Activated T-cell treated with anti-CD3 and anti-CD28 coated beads for 48 hours (primary cell): ENCODE data around the gene WNK1.
"Not testable (repeated sequence)": the region's sequence is repeated elsewhere in the genome, so short reads cannot be mapped to it uniquely, and the experiment has no call there.

Experiments used
- DNase-seq: peaks from one replicate; pipeline ENCODE4 v3.0.0-alpha.2; 2020; ENCODE audit warnings: low read depth

The WNK1 gene

GRCh38 chr12:817941-818600 is 65.7 kb downstream of the WNK1 start:
- DNase-seq = no peak

- no peak for DNase-seq
Observed at GRCh38 chr12:818733-819132, 66.4 kb downstream of the WNK1 start.

- DNase-seq = no peak
Observed at GRCh38 chr12:820336-820735, 68.0 kb downstream of the WNK1 start.

DNA sequence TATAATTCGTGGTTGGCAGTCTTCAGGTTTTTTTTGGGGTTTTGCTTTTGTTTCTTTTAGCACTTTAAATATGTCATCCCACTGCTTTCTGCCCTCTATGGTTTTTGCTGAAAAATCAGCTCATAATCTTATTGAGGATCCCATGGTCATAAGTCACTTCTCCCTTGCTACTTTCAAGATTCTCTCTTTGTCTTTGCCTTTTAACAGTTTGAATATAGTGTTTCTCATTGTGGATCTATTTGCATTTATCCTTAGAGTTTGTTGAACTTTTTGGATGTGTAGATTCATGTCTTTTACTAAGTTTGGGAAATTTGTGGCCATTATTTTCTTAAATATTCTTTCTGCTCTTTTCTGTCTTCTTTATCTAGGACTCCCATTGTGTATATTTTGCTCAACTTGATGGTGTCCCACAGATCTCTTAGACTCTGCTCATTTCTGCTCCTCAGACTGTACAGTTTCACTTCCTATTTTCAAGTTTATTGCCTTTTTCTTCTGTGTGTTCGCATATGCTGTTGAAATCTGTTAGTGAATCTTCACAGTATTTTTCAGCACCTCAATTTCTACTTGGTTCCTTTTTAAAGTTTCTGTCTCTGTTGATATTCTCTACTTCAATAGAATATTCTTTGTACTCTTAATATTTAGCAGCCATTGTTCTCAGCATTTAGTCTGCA is 70.8 kb downstream of the WNK1 start:
- no peak for DNase-seq

DNA sequence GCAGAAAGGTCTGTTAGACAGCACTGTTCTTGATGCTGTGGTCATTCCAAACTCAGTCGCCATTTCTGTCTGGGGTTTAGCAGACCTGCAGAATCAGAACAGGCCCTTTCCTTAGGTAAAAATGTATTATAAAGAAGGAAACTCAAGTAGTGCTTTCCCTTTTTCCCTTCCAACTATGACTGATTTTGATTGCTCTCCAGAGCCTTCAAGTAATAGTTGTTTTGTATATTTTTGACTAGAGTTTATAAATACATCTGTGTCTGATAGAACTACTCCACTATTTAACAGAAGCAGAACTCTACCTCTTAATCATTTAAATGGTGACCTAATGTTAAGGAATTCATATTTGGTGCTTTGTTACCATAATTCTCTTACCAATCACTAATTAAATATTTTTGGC is 74.0 kb downstream of the WNK1 start:
- DNase-seq = no peak

DNA sequence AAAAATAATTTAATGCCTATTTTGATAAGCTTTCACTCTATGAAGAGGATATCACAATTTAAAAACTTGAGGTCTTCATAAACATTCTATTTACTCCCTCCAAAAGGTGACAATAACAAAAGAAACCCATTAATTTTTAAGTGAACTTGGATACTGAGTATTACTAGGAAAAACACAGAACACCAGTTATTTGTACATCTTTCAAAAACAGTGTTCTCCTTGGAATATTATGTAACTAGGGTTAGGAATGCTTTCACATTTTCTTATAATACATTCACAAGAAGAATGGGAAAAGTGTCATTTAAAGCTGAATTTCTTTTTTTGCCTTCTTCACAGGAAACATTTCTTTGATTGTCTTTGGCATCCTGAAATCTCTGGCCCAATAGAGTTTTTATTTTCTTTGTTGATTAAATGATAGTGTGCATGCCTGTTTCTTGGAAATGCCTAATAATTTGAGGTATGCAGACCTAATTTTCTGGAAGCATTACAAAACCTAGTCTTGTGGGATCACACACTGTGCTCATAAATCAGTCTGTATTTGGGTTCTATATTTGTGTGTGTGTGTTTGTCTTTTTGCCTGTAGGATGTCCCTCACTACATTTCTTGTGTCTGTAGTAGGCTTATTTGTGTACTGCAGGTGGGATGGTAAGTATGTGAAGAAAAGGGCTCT is 76.5 kb downstream of the WNK1 start:
- no peak for DNase-seq

DNA sequence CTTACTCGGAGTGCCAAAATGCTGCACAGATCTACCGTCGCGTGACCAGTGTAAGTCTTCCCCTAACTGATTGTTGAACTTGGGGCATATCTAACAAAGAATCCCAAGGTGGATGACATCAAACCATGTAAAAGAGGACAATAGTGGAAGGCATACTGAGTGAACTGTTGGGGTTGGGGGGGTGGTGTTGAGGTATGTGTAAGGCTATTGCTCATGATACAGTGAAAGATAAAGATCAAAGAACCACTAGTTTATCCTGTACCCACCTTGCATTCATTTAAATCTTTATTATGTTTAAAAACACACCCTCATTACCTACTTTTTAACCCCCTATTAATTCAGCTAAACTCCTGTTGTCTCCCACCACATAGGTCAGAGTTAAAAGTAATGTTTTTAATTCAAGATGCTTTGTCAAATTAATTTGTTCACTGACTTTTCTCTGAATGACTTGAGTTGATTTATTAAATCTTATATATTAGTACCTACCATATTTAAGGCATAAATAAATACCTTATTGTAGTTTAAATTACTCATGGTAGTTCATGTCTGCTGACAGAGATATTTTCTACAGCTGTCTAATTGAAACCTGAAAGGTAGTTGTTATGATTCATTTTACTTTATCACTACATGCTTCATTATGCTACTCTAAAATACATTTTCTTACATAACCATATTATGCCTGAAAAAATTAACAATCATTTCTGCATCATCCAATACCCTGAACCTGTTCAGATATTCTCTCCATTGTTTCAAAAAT is 77.9 kb downstream of the WNK1 start:
- DNase-seq = no peak

GRCh38 chr12:835754-836518 is 83.6 kb downstream of the WNK1 start:
- DNase-seq = no peak

DNA sequence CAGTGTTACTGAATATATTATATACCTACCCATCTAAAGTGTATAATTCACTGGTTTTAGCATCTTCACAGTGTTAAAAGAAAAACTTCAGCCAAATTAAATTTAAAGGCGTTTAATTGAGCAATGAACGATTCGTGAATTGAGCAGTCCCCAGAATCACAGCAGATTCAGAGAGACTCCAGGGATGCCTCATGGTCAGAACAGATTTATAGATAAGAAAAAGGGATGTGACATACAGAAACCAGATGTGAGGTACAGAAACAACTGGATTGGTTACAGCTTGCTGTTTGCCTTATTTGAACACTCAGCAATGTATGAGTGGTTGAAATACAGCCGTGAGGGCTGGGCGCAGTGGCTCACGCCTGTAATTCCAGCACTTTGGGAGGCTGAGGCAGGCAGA is 84.6 kb downstream of the WNK1 start:
- no peak for DNase-seq

DNA sequence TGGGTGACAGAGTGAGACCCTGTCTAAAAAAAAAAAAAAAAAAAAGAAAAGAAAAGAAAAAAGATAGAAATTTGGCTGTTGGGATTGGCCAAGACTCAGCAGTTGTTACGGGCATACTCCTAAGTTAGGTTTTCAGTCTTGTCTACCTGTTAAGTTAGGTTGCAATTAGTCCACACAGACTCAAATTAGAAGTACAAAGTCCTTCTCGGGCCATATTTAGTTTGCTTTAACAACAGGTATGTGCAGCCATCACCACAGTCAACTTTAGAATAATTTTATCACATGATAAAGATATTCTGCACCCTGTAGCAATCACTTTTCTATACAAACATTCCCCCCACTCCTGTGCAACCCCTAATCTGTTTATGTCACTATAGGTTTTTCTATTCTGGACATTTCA is 85.2 kb downstream of the WNK1 start:
- no peak for DNase-seq

DNA sequence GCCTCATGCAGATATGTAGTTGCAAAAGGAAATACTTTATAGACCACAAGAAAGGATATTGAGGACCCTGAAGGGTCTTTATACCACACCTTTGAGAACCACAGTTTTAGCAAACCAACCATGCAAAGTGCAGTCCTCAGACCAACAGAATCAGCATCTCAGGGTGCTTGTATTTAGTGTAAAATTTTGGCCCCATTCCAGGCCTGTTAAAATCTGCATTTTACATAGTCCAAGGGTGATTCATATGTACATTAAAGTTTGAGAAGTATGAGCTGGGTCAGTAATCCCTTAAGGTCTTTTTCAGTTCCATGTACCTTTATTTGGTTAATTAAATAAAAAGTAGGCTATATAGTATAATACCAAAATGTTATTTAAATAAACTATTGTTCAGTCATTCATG is 91.2 kb downstream of the WNK1 start:
- DNase-seq = no peak

- DNase-seq = no peak
Observed at GRCh38 chr12:846421-846820, 94.0 kb downstream of the WNK1 start.

DNA sequence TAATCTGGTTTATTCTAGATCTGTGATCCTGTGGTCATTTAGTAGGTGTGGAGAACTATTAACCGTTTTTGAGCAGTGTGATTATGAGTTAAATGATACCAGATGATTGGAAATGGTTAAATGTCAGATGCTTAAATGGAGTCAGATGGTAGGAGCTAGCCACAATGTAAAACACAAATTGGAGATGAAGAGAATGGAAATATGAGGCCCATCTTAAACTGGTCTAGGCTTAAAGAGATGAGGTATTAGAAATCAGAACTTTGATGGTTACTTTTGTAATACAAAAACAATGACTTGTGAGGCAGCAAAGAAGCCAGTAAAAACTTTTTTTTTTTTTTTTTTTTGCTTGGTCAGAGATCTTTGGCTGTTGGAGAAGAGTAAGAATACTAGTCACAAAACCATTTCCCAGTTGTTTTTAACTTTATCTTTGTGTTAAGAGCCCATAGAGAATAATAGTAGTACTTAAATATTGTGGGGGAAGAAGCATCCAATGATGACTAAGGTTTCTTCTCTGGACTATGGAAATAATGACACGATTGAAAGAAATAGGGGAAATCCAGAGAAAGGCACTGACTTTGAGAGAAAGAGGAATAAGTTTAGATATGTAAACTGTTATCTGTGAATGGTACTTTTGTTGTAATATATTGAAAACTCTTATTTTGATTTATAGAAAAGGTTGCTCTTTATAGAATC is 95.9 kb downstream of the WNK1 start:
- no peak for DNase-seq

GRCh38 chr12:848882-849527 is 96.6 kb downstream of the WNK1 start:
- DNase-seq = no peak

- not testable (repeated sequence) for DNase-seq
Observed at GRCh38 chr12:849733-850437, 97.5 kb downstream of the WNK1 start.

DNA sequence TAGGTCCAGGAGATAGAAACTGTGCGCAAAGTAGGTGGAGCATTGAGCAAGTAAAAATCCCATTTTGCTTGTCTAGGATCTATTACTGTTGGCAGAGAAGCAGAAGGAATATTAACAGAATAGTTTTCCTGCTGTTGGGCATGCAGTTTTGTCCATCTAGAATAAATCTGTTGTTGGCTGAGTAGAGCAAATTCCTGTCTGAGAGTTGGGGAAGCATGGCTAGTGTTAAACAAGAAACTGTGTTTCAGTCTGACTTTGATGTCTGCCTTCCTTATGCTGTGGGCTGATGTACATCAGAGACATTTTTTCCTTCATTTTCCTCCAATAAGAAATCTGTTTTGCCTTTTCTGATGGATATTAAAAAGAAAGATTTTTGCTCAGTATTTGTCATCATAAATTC is 99.0 kb downstream of the WNK1 start:
- no peak for DNase-seq

DNA sequence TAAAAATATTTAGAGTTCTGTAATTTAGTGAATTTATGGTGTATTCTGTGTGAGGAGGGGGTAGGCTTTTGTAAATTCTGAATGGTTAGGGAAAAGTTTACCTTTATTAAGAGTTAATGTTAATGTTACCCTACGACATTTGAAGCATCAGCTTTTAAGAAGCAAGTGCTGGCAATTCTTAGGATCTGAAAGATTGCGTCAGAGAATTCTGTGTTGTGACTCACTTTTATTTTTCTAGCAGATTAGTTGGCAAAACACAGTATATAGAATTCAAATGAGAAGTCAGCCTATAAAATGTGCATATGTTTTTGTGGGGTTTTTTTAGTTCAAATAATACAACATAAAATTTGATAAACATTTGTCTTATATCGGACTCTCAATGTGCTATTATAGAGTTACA is 99.5 kb downstream of the WNK1 start:
- no peak for DNase-seq

DNA sequence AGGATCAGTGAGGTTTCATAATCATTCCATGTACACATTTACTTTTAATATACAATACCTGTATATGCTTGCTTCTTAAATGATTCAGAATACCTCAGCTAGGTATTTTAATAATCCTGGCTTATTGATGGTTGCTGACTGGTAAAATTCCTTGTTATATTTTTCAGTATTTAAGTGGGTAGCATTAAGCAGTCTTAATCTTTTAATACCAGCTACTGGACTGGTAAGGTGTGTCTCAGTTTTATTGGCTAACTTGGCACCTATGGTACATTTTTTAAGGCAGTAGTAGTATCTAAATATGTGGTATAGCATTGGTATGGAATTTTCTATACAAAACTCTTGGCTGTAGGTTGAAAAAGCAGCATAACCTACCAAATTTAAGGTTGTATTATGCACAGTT is 100.5 kb downstream of the WNK1 start:
- DNase-seq = no peak

- no peak for DNase-seq
Observed at GRCh38 chr12:857611-858010, 105.2 kb downstream of the WNK1 start.

DNA sequence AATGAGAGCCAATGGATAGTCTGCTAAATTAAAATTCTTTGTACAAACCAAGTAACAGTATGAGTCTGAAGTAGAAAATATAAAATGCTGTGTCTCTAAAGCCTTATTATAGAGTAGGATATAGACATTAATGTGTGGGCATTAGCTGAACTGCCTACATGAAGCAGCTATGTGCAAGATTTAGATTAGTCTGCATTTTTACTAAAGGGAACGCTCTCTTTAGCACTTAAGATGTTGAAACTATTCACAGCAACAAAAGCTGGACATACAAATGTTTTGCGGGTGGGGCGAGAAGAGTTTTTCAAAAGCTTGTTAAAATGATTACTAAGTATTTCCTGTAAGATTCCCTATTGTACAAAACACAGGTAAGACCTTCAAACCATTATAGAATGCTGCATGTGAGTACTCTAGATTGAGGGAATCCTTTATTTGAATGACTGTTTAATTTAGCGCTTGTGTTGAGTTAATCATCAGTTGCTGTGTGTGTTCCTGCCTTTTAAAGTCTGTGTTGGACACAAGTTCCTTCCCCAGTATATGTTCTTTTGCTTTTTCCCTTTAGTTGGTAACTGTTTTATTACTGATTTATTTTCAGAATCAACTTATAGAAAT is 110.0 kb downstream of the WNK1 start:
- no peak for DNase-seq
